Loucy (cell line): Measurements from ENCODE around the gene MGMT.

Experiments used
- CTCF ChIP-seq: fragments of 200-600 bp; sonication (generic); conservative IDR thresholded peaks from 2 replicates; pipeline ENCODE4 v1.5.1; 2014; ENCODE audit warnings: mild to moderate bottlenecking, antibody characterized with exemption, low read length
- EZH2phosphoT487 ChIP-seq: fragments of 200-600 bp; IDR thresholded peaks from 2 replicates; pipeline ENCODE4 v1.6.1; 2018; ENCODE audit warnings: antibody characterized with exemption, mild to moderate bottlenecking, moderate library complexity, borderline replicate concordance

DNA sequence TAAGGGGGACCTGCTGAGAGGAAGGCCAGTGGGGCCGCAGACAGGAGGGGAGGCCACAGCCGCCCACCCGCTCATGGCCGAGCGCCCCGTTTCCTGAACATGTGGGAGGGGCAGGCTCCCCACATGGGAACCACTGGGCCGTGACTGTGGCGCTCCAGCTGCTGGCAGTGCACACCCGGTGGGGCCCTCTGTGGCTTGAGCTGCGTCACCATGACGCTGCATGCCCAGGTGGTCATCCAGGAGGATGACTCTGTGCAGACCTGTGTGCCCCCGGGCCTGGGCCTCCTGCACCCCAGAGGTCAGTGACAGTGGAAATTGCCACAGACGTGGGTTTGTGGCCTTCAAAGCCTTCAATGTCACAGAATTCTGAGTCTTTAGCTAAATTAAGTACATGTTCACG lies 85.1 kb downstream of the MGMT start:
- TF ChIP-seq CTCF (no peak), EZH2phosphoT487 (no peak)
